GM12891 (cell line): Measurements from ENCODE around the gene DCDC1.

Experiments
- POLR2A ChIP-seq: IDR thresholded peaks from 2 replicates; pipeline ENCODE4 v1.6.1; 2011; ENCODE audit warnings: low read depth, low read length, control low read depth
- POLR2AphosphoS5 ChIP-seq: IDR thresholded peaks from 2 replicates; pipeline ENCODE4 v1.6.1; 2011; ENCODE audit warnings: low read depth, low read length, control low read depth
- TAF1 ChIP-seq: IDR thresholded peaks from 2 replicates; pipeline ENCODE4 v1.6.1; 2011; ENCODE audit warnings: low read depth, low read length, control low read depth

DNA sequence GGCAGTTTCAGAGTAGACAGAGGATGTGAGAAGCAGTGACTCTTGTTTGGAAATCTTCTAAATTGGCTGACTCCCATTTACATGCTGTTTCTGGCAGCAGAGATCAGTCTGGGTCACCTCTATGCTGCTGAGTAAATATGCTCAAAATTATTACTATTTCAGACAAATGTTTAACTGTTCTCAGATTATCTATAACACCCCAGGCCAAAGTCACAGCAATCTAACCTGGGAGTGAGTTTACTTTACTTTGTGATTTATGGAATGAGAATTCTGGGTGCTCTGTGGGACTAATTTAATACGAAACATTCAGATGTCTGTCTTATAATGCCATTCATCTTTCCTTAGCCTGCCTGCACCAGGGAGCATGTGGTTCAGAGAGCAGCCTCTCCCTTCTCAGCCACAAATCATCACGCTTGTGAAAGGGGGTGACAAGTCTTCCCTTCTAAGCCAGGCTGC is 500.9 kb downstream of the DCDC1 start:
- no peak for TF ChIP-seq POLR2AphosphoS5
- TF ChIP-seq POLR2A: no peak
- no peak for TF ChIP-seq TAF1
